Neuronal stem cell (in vitro differentiated cells): ENCODE data around the gene CD244.
"Not testable (repeated sequence)": the region's sequence is repeated elsewhere in the genome, so short reads cannot be mapped to it uniquely, and the experiment has no call there.

Experiments used
- DNase-seq: peaks from one replicate; pipeline ENCODE4 v3.0.0-alpha.2; 2013; ENCODE audit warnings: low spot score
- H2AFZ ChIP-seq: one replicate; pipeline ENCODE4 v1.6.1; 2013; ENCODE audit warnings: mild to moderate bottlenecking, low read length, inconsistent platforms
- H2AK5ac ChIP-seq: 2 replicates; pipeline ENCODE4 v1.6.1; 2013; ENCODE audit warnings: low read depth, mild to moderate bottlenecking, inconsistent platforms, low read length, moderate library complexity, mixed read lengths
- H2BK120ac ChIP-seq: 2 replicates; pipeline ENCODE4 v1.6.1; 2013; ENCODE audit warnings: low read depth, mild to moderate bottlenecking, inconsistent platforms, low read length, moderate library complexity, mixed read lengths
- H2BK12ac ChIP-seq: one replicate; pipeline ENCODE4 v1.6.1; 2013; ENCODE audit warnings: low read length, inconsistent platforms
- H2BK15ac ChIP-seq: 2 replicates; pipeline ENCODE4 v1.6.1; 2013; ENCODE audit warnings: mild to moderate bottlenecking, low read length, inconsistent platforms, mixed read lengths
- H2BK5ac ChIP-seq: one replicate; pipeline ENCODE4 v1.6.1; 2013; ENCODE audit warnings: inconsistent platforms, mild to moderate bottlenecking, low read length, moderate library complexity
- H3K14ac ChIP-seq: one replicate; pipeline ENCODE4 v1.6.1; 2013; ENCODE audit warnings: low read length, inconsistent platforms
- H3K18ac ChIP-seq: 2 replicates; pipeline ENCODE4 v1.6.1; 2013; ENCODE audit warnings: low read length, inconsistent platforms
- H3K23ac ChIP-seq: 2 replicates; pipeline ENCODE4 v1.6.1; 2013; ENCODE audit warnings: low read depth, mild to moderate bottlenecking, mixed read lengths, low read length, inconsistent platforms; ENCODE audit not compliant: poor library complexity
- H3K27ac ChIP-seq: replicated peaks from 3 replicates; pipeline ENCODE4 v1.5.1; 2013; ENCODE audit warnings: low read length, inconsistent platforms
- H3K27me3 ChIP-seq, 3 experiments: 2 replicates each; pipeline ENCODE4 v1.6.1; 2013; ENCODE audit warnings: low read length in 3 of 3, mild to moderate bottlenecking in 2 of 3, inconsistent platforms in 1 of 3, low read depth in 1 of 3, mixed read lengths in 1 of 3, moderate library complexity in 1 of 3; ENCODE audit not compliant: control insufficient read depth in 3 of 3, insufficient read depth in 3 of 3
- H3K36me3 ChIP-seq, 2 donors: replicated peaks in 1 of 2; 2 replicates each; pipeline ENCODE4 v1.6.1; 2013; ENCODE audit warnings: low read length in 2 of 2; ENCODE audit not compliant: control insufficient read depth in 2 of 2, insufficient read depth in 2 of 2
- H3K4ac ChIP-seq: 2 replicates; pipeline ENCODE4 v1.6.1; 2013; ENCODE audit warnings: inconsistent platforms, mild to moderate bottlenecking, low read length, moderate library complexity
- H3K4me1 ChIP-seq, 2 donors: 1 replicate in 1 of 2; 2 replicates in 1 of 2; pipeline ENCODE4 v1.6.1; 2013; ENCODE audit warnings: low read length in 2 of 2, low read depth in 1 of 2; ENCODE audit not compliant: control insufficient read depth in 2 of 2, insufficient read depth in 1 of 2
- H3K4me2 ChIP-seq: one replicate; pipeline ENCODE4 v1.6.1; 2013; ENCODE audit warnings: mild to moderate bottlenecking, low read length, inconsistent platforms; ENCODE audit not compliant: insufficient read depth, poor library complexity, severe bottlenecking
- H3K4me3 ChIP-seq, 2 donors: 2 replicates each; pipeline ENCODE4 v1.5.1; 2013; ENCODE audit warnings: low read length in 2 of 2, mild to moderate bottlenecking in 2 of 2, inconsistent platforms in 1 of 2, moderate library complexity in 1 of 2
- H3K79me1 ChIP-seq: one replicate; pipeline ENCODE4 v1.6.1; 2013; ENCODE audit warnings: low read depth, mild to moderate bottlenecking, inconsistent platforms, low read length, moderate library complexity
- H3K9ac ChIP-seq: one replicate; pipeline ENCODE4 v1.6.1; 2013; ENCODE audit warnings: mild to moderate bottlenecking, low read depth, low read length, inconsistent platforms; ENCODE audit not compliant: poor library complexity
- H3K9me3 ChIP-seq, 2 donors: replicated peaks in 1 of 2; 2 replicates each; pipeline versions ENCODE3 to v1.6.1; 2013; ENCODE audit warnings: low read length in 2 of 2, mild to moderate bottlenecking in 2 of 2, inconsistent platforms in 1 of 2, low read depth in 1 of 2, mixed read lengths in 1 of 2, moderate library complexity in 1 of 2; ENCODE audit not compliant: control insufficient read depth in 2 of 2, insufficient read depth in 1 of 2
- H4K8ac ChIP-seq: one replicate; pipeline ENCODE4 v1.6.1; 2013; ENCODE audit warnings: low read depth, mild to moderate bottlenecking, inconsistent platforms, low read length, moderate library complexity
- H4K91ac ChIP-seq: one replicate; pipeline ENCODE4 v1.6.1; 2013; ENCODE audit warnings: low read length, low read depth, mild to moderate bottlenecking, inconsistent platforms; ENCODE audit not compliant: poor library complexity
- WGBS, 2 donors: extraction: QIAGEN DNeasy Blood & Tissue Kit; methylation state at CpG; one replicate each; pipeline ENCODE4 v1.1.7; 2013; ENCODE audit warnings: missing lambda C conversion rate in 2 of 2, mixed read lengths in 1 of 2; ENCODE audit not compliant: insufficient read length in 2 of 2, insufficient replicate concordance in 1 of 2; ENCODE audit errors: extremely low coverage in 2 of 2; 5-methylcytosine and 5-hydroxymethylcytosine counted together

CD244 gene

GRCh38 chr1:160874935-160875334 is 12.2 kb upstream of the CD244 start:
- no CpG with 5 or more reads among the region's 3 CpGs for WGBS, 2 donors
- no peak overlapping the region for H4K91ac ChIP-seq
- no peak overlapping the region for H2BK15ac ChIP-seq
- no peaks in the 10 kb centered on the region for H3K79me1 ChIP-seq
- H2BK12ac ChIP-seq: no peak overlapping the region
- H3K27me3 ChIP-seq: no peaks in the 10 kb centered on the region
- no peak overlapping the region for H2AK5ac ChIP-seq
- H3K18ac ChIP-seq: no peak overlapping the region
- H3K14ac ChIP-seq: no peak overlapping the region
- no peak overlapping the region for H3K23ac ChIP-seq
- H3K9ac ChIP-seq: no peak overlapping the region
- H3K27ac ChIP-seq: no peak overlapping the region
- no peak overlapping the region for H2BK5ac ChIP-seq
- DNase-seq: no peak
- H3K4ac ChIP-seq: no peak overlapping the region
- no peak overlapping the region for H2AFZ ChIP-seq
- no peaks in the 10 kb centered on the region for H3K9me3 ChIP-seq
- no peak overlapping the region for H3K4me3 ChIP-seq
- no peaks in the 10 kb centered on the region for H3K4me1 ChIP-seq
- no peak overlapping the region for H3K4me2 ChIP-seq
- H2BK120ac ChIP-seq: no peak overlapping the region
- H3K36me3 ChIP-seq: no peaks in the 10 kb centered on the region
- H4K8ac ChIP-seq: no peak overlapping the region

GRCh38 chr1:160868141-160868540 is 5.5 kb upstream of the CD244 start:
- no peak overlapping the region for H2BK5ac ChIP-seq
- WGBS, 2 donors: no CpG with 5 or more reads among the region's 3 CpGs
- no peak for DNase-seq

DNA sequence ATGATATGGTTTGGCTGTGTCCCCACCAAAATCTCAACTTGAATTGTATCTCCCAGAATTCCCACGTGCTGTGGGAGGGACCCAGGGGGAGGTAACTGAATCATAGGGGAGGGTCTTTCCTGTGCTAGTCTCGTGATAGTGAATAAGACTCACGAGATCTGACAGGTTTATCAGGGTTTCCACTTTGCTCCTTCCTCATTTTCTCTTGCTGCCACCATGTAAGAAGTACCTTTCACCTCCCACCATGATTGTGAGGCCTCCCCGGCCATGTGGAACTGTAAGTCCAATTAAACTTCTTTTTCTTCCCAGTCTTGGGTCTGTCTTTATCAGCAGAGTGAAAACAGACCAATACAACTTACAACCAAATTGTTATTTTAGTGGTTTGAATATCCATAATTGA is 5.0 kb upstream of the CD244 start:
- not testable (repeated sequence) for H2BK5ac ChIP-seq, H3K9ac ChIP-seq, DNase-seq, H3K4ac ChIP-seq, H3K14ac ChIP-seq, H2BK12ac ChIP-seq, H2BK120ac ChIP-seq, H3K9me3 ChIP-seq, H3K4me3 ChIP-seq, H4K8ac ChIP-seq, H3K4me1 ChIP-seq, H2AFZ ChIP-seq, H3K4me2 ChIP-seq, H3K18ac ChIP-seq, H2AK5ac ChIP-seq, H2BK15ac ChIP-seq, H3K27me3 ChIP-seq, H3K79me1 ChIP-seq, H3K23ac ChIP-seq, H3K36me3 ChIP-seq, H3K27ac ChIP-seq, H4K91ac ChIP-seq
- no CpG with 5 or more reads among the region's 4 CpGs for whole genome bisulfite sequencing, 2 donors

More at GRCh38 chr1:160868141-160868540, 5.5 kb upstream of the CD244 start:
- Histone ChIP-seq H3K79me1 (no peaks in the 10 kb centered on the region), H3K27ac (no peak overlapping the region), H2BK12ac (no peak overlapping the region), H4K91ac (no peak overlapping the region), H2BK120ac (no peak overlapping the region), H3K23ac (no peak overlapping the region), H3K9ac (no peak overlapping the region), H3K4ac (no peak overlapping the region), H3K14ac (no peak overlapping the region), H3K4me1 (peaks cover 0 to 2% of the 10 kb centered on the region in 2 donors), H3K36me3 (no peaks in the 10 kb centered on the region), H3K9me3 (no peaks in the 10 kb centered on the region), H3K4me3 (no peak overlapping the region), H4K8ac (no peak overlapping the region), H2AFZ (no peak overlapping the region), H3K18ac (no peak overlapping the region), H2BK15ac (no peak overlapping the region), H2AK5ac (no peak overlapping the region), H3K4me2 (no peak overlapping the region), H3K27me3 (no peaks in the 10 kb centered on the region)

DNA sequence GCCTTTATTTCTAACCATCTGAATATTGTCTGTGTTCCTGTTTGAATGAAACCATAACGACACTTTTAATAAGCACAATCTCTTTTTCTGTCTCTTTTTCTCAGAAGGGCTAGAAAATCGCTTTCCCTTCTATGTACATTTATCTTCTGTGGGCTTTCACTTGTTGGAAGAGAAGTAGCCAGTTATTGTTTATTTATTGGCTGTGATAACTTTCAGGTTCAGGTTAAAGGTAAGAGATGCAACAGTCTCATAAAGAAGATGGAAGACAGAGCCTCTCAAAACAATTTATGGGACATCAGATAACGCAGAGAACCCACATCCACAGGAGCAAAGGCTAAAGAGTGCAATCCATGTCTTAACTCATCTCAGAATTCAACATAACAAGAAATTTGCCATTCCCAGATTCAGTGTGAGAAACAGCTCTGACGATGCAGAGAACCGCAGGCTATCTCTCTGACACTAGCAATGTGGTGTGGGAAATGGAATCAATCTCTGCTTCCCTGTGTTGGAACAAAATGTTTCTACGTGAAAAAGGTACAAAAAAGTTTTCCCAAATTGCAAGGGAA is 4.1 kb upstream of the CD244 start:
- Histone ChIP-seq H3K27ac (no peak overlapping the region), H3K4me1 (peaks cover 0 to 2% of the 10 kb centered on the region in 2 donors), H3K14ac (no peak overlapping the region), H3K27me3 (no peaks in the 10 kb centered on the region), H2BK12ac (no peak overlapping the region), H2AFZ (no peak overlapping the region), H2AK5ac (no peak overlapping the region), H3K36me3 (no peaks in the 10 kb centered on the region), H3K4me3 (no peak overlapping the region), H3K4ac (no peak overlapping the region), H4K91ac (no peak overlapping the region), H2BK120ac (no peak overlapping the region), H4K8ac (no peak overlapping the region), H3K79me1 (no peaks in the 10 kb centered on the region), H3K18ac (no peak overlapping the region), H2BK5ac (no peak overlapping the region), H2BK15ac (no peak overlapping the region), H3K4me2 (no peak overlapping the region), H3K9ac (no peak overlapping the region), H3K9me3 (no peaks in the 10 kb centered on the region), H3K23ac (no peak overlapping the region)
- WGBS, 2 donors: no CpG with 5 or more reads among the region's 6 CpGs
- no peak for DNase-seq
